GM12865 (cell line): Measurements from ENCODE around the gene MICAL3.
A peak's percentile ranks its signal among the peaks of the same experiment; 100 is the strongest.

Experiments
- DNase-seq: peaks from one replicate; pipeline ENCODE4 v3.0.0; 2010; ENCODE audit warnings: low read depth
- H3K4me3 ChIP-seq: 2 replicates; pipeline ENCODE4 v1.5.1; 2011; ENCODE audit warnings: mild to moderate bottlenecking, low read depth, low read length, control low read depth
- CTCF ChIP-seq: IDR thresholded peaks from 2 replicates; pipeline ENCODE4 v1.5.1; 2011; ENCODE audit warnings: low read length, control low read depth, low read depth, inconsistent platforms; ENCODE audit not compliant: insufficient read depth; ENCODE audit errors: missing control alignments

The MICAL3 gene

GRCh38 chr22:17891481-17892167 lies 132.7 kb downstream of the MICAL3 start:
- H3K4me3 ChIP-seq = no peak overlapping the region
- peak; percentile 38 for TF ChIP-seq CTCF
- DNase-seq = peak; percentile 26

DNA sequence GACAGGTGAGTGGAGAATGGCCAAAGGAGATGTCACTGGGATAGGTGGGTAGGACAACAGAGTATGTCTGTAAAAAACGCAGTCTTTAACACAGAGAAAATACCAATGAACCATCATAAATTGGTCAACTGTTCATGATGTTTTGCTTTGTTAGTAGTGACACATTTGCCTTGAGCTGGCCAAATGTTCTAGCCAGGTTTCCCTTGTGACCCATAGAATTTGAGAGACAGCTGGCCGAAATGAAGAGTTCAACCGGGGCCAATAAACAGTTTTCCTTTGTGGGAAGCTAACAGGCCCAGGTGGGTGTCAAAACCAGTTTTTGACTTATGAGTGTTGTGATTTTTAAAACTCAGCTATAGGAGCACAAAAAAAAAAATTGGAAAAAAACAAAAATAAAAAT lies 133.5 kb downstream of the MICAL3 start:
- H3K4me3 ChIP-seq = no peak overlapping the region
- no peak for DNase-seq
- TF ChIP-seq CTCF = no peak

DNA sequence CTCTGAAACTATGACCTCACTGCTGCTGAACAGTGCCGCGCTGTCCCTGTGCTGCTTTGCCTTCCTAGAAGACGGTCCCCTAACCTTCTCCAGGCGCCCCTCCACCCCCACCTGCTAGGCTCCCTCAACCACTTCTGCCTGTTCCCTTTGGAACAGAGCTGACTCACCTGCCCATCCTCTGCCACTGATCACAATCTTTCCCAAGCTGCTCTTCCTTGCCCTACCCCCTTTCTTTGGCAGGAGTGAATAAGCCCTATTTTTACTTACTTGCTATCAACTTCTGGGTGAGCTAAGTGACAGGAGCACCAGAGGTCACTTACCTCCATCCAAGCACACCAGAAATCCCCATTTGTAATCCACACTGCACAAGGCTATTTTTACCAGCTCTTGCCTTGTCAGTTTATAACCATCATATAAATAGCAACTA lies 134.1 kb downstream of the MICAL3 start:
- no peak overlapping the region for H3K4me3 ChIP-seq
- DNase-seq = no peak
- no peak for TF ChIP-seq CTCF

DNA sequence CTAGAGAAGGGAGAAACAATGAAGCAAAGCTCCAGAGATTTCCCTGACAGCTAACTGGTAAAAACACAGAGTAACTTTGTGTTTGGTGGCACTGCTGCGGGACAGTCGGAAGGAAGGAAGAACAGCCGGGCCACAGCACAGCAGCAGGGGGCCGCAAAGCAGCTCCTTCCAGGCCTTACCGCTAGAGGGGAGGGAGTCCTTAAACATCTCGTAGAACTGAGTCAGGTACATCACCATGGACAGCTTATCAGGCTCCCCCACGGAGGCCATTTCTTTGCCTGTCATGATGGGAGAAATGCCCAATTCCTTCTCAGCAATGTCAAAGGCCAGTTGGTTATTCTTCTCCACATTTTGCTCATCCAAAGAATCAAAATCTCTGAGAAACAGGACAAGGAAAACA lies 135.5 kb downstream of the MICAL3 start:
- peak; percentile 36 for TF ChIP-seq CTCF
- H3K4me3 ChIP-seq = no peak overlapping the region
- peak; percentile 42 for DNase-seq

- DNase-seq = no peak
- no peak overlapping the region for H3K4me3 ChIP-seq
- TF ChIP-seq CTCF = no peak
Measured at GRCh38 chr22:17888439-17888838, 135.9 kb downstream of the MICAL3 start.

GRCh38 chr22:17884893-17885292 lies 139.5 kb downstream of the MICAL3 start:
- no peak for TF ChIP-seq CTCF
- H3K4me3 ChIP-seq = no peak overlapping the region
- no peak for DNase-seq

DNA sequence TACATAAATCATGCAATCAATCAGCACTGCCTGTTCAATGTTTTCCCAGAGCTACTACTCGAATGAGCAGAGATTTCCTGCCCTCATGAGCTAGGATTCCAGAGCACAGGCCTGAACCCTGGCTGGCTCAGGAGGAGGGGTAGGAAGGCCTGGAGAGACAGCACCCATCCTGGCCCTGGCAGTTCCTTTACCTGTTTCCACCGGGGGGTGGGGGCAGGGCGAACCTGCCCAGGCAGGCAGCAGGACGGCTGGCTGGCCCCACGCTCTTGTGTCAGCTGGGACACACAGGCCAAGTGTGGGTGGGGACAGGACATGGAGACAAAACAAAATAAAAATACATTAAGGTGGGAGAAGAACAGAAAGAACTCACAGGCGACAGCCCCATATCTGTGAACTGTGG lies 140.3 kb downstream of the MICAL3 start:
- no peak for TF ChIP-seq CTCF
- no peak overlapping the region for H3K4me3 ChIP-seq
- no peak for DNase-seq
